ENCODE data around the gene C4orf46.

Gene C4orf46

GRCh38 chr4:158657291-158657690, 14.4 kb downstream of the C4orf46 start:
- TF ChIP-seq CTCF (IDR thresholded peaks at IDR 0.05; ENCODE audit: low read depth, low read length) = no peak
- no peak for DNase-seq (ENCODE audit: low read depth in 2 of 2)
- H3K4me3 ChIP-seq (replicated peaks in 1 of 2; ENCODE audit: low read depth in 2 of 2, low read length in 2 of 2) = no peak overlapping the region

DNA sequence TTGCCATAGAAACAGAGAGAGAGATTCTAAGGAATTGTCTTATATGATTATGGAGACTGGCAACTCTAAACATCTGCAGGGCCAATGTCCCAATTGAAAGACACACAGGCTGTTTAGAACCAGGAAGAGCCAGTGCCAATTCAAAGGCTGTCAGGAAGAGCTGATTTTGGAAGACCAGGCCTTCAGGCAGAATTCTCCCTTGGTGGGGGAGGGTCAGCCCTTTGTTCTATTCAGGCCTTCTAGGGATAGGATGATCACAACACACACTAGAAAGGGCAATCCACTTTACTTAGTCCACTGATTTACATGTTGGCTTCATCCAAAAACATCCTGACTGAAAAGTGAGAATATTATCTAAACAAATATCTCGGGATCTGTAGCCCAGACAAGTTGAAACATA, 15.2 kb downstream of the C4orf46 start:
- TF ChIP-seq CTCF (IDR thresholded peaks at IDR 0.05; ENCODE audit: low read depth, low read length) = no peak
- DNase-seq (ENCODE audit: low read depth in 2 of 2) = no peak

GRCh38 chr4:158652920-158653319, 18.8 kb downstream of the C4orf46 start:
- no peak overlapping the region for H3K4me3 ChIP-seq (replicated peaks in 1 of 2; ENCODE audit: low read depth in 2 of 2, low read length in 2 of 2)
- no peak for TF ChIP-seq CTCF (IDR thresholded peaks at IDR 0.05; ENCODE audit: low read depth, low read length)
- DNase-seq (ENCODE audit: low read depth in 2 of 2) = no peak

More for the DNA sequence above, 15.2 kb downstream of the C4orf46 start:
- no peak overlapping the region for H3K4me3 ChIP-seq (replicated peaks in 1 of 2; ENCODE audit: low read depth in 2 of 2, low read length in 2 of 2)

- H3K4me3 ChIP-seq (replicated peaks in 1 of 2; ENCODE audit: low read depth in 2 of 2, low read length in 2 of 2) = no peak overlapping the region
- no peak for TF ChIP-seq CTCF (IDR thresholded peaks at IDR 0.05; ENCODE audit: low read depth, low read length)
- DNase-seq (ENCODE audit: low read depth in 2 of 2) = peak in 1 of 2 donors; percentile 89
Measured at GRCh38 chr4:158649111-158649680, 22.5 kb downstream of the C4orf46 start.

GRCh38 chr4:158644760-158645159, 26.9 kb downstream of the C4orf46 start:
- DNase-seq (ENCODE audit: low read depth in 2 of 2) = no peak
- no peak overlapping the region for H3K4me3 ChIP-seq (replicated peaks in 1 of 2; ENCODE audit: low read depth in 2 of 2, low read length in 2 of 2)
- TF ChIP-seq CTCF (IDR thresholded peaks at IDR 0.05; ENCODE audit: low read depth, low read length) = no peak

DNA sequence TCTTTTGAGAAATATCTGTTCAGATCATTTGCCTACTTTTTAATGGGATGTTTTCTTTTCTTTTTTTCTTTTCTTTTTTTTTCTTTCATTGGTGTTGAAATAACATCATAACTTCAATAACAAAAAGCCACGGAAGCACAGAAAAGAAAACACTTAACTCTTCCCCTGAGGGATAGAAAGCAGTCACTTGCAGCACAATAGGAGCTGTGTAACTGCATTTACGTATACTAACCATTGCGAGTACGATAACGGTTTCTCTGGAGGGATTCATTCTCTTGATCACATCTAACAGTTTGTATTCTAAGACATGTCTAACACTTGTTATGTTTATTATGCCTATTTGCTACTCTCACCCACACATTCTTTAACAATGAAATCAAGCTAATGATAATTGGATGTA, 27.3 kb downstream of the C4orf46 start:
- H3K4me3 ChIP-seq (replicated peaks in 1 of 2; ENCODE audit: low read depth in 2 of 2, low read length in 2 of 2) = no peak overlapping the region
- no peak for DNase-seq (ENCODE audit: low read depth in 2 of 2)
- TF ChIP-seq CTCF (IDR thresholded peaks at IDR 0.05; ENCODE audit: low read depth, low read length) = no peak

DNA sequence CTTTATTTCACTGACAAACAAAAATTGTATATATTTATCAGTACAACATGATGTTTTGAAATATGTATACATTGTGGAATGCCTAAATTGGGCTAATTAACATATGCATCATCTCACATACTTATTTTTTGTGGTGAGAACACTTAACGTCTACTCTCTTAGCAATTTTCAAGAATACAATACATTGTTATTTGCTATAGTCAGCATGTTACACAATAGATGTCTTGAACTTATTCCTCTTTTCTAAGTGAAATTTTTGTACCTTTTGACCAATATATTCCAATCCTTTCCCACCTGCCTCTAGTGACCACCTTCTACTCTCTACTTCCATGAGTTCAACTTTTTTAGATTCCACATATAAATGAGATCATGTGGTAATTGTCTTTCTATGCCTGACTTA, 35.1 kb downstream of the C4orf46 start:
- H3K4me3 ChIP-seq (replicated peaks in 1 of 2; ENCODE audit: low read depth in 2 of 2, low read length in 2 of 2) = no peak overlapping the region
- DNase-seq (ENCODE audit: low read depth in 2 of 2) = no peak
- no peak for TF ChIP-seq CTCF (IDR thresholded peaks at IDR 0.05; ENCODE audit: low read depth, low read length)

Measured in cardiac fibroblast (primary cell).